Left colon (tissue), 2 donors: ENCODE results near the gene FOXP1. TPM values are rescaled to one million over a fixed set of nuclear protein-coding genes. Genes with fewer than 3 reads are reported as not detected.

Source experiments
- ATAC-seq: fragments of 200-7000 bp; cut with Tn5 transposase; one replicate; pipeline ENCODE4 v1.9.1; 2020; ENCODE audit warnings: mild to moderate bottlenecking, moderate library complexity
- DNase-seq, 2 donors: peaks; one replicate each; pipeline ENCODE4 v3.0.0-alpha.2; 2020
- intact Hi-C, 2 donors: fragments of 100-400 bp; cut with DNase I in 1 of 2; cut with micrococcal nuclease in 1 of 2; formaldehyde crosslinking; loops; one replicate each; pipeline versions ENCODE4 v1.11.2 to v1.14.0; 2022; cut with DNase I, micrococcal nuclease
- total RNA-seq, 2 donors: library from RNA; stranded (reverse); fragmentation: NEBNext Ultra II Directional; extraction: Animal tissue kit (Norgen Biotek cat#: 25700); gene quantifications; one replicate each; pipeline ENCODE4 v1.2.1, GENCODE V29; 2021
- donor health status: DM: no; HTN: no; CAD: no.
- donor health status: DM: yes; HTN: yes; CAD: no.

The FOXP1 gene
- total RNA-seq, 2 donors from 2014 or later = 131 to 135 TPM

DNA sequence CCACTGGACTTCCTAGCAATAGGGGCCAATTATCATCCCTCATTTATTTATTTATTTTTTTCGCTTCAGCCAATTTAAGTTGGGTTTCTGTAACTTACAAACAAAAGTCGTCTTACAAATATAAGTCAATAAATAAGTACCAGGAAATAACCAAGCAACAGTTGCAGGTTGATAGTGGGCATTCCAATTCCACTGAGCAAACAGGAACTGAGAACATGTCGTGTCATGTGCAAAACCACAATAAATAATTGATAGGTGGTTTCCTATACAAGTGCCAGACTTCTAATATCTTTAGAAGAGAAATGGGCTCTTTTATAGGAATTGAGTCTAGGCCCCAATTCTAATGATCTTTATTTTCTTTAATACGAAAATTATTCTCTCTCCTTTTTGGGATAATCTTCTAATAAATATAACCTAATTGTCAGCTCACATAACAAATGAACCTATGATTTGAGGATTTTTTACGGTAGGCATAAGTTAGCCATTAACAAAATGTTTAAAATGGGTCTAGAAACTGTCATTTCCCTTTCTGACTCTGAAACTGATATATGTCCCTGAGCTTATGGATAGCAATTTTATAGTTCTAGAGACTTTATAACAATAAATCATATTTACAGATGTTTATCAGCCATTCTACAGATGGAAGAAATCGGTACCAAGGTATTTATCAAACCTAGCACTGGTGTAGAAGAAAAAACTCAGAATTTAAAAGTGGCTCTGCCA is 571.8 kb downstream of the FOXP1 start:
- DNase-seq (no peak), ATAC-seq (no peak)
- intact Hi-C loops = no loop called here

DNA sequence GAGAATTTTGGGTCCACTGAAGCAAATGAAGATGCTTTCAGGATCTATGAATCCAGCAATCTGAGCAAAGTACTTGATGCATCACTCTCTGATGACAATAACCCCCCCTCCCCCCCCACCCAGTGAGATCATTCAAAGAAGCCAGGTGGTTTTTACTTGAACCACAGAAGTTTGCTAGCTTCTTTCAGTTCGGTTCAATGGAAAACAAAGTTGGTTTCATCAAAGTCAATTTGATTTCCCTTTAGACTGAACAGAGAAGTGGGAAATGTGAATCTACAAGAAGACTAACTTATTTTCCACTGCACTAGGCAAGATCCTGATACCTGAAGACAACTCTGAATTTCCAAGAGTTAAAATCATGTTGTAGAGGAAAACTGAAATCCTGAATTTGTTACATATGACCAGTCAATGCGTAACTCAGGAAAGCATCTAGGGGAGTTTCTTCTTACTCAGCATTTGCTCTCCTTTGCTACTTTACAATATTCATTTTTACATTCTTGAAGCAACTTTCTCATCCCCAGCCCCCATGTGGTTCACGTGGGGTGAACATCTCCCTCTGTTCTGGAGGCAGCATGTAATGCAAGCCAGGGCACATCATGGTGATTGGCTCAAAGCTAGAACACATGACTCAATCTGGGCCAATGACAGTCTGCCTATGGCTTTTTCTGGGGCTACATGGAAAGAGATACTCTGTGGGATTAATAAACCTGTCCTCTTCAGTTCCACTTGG is 572.6 kb downstream of the FOXP1 start:
- intact Hi-C loops = no loop called here
- ATAC-seq (no peak), DNase-seq (no peak)

DNA sequence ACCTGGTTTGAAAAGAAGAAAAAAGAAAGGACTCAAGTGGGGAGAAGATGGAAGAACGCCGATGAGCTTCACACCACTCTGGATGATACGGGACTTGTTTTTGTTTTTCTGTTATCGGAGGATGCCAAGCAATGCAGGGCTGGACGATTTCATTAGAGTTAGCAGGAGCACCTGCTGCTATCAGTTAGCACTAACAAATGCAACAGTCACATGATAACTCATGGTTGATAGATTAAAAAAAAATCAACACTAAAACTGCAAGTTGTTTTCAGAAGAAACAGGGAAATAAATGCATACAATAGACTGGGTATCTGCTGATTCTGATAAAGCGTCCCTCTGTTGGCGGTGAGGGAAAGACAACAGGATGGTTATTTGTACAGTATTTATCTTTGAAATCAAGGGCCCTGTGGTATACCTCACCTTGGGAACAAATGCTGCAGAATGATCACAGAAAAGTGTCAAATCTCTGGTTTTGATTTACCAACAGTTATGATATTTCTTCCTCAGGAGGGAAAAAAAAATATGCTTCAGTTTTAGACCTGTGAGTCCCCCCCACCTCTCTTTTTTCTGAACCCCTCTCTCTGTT is 575.1 kb downstream of the FOXP1 start:
- intact Hi-C loops = no loop called here
- no peak for DNase-seq
- ATAC-seq = peak; percentile 27

DNA sequence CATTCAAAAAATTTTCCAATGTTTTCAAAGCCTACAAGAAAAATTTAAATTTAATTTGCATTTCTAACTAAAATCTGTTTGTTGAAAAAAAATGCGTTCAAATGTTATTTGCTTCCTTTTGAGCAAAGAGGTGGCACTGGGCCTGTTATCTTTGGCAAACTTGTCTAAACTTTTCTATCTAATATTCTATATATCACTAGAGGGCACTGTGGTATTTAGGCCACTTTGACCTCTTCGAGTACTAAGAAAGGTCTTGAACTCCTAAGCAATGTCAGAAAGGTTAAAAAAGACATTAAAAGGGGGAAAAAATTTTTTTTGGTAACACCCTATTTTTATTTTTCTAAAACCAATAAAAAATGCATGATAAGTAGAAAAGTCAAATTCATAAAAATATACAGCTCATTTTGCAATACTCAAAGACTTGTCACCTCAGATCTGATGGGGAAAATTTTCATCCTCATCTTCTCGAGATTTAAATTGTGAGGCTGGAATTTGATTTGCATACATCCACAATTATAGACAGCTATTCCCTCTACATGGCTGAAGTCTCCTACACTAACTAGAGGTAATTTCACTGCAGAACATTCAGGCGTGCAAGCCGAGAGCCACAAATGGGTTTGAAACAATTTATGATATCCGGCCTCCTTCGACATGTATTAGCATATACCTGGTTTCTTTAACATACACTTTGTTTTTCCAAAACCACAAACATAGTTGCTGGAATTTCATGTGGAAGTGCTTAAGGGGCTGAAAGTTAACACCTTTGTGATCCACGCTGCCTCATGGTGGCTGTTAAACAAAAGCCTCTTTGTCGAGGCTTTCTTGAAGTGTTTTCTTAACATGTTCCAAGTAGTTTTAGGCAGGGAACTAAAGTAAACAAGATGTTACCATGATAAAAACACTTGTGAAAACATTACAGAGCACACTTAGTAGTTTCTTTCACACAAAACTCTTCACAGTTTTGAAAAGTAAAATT is 576.4 kb downstream of the FOXP1 start:
- intact Hi-C loops = no loop called here

DNA sequence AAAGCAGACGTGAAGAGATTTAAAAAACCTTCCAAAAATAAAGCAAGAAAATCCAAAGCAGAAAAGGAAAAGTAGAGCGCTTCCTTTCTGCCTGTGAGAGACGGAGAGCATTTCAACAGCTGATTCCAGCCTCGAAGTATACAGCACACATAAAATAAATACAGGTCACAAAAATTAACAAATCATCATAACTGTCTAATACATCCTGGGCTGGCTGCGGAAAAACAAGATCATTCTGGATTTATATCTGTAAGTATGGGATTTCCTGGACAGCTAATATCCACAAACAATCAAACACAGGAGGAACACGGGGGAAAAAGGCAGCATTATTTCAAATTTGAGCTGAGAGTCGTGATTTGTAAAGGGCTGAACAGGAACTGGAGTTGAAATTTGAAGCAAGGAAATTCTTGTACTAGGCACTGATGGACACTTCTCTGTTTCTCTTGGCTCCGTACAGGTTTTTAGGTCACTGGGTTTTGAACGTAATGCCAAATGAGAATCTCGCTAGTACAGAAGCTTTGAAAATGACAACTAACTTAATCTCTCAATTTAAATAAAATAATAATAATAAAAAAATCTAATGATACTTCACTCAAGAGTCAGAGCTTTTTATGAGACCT is 577.7 kb downstream of the FOXP1 start:
- intact Hi-C loops = no loop called here
- ATAC-seq (no peak), DNase-seq (no peak)

More for the DNA sequence above, 576.4 kb downstream of the FOXP1 start:
- ATAC-seq = peak; percentile 75
- DNase-seq = no peak

DNA sequence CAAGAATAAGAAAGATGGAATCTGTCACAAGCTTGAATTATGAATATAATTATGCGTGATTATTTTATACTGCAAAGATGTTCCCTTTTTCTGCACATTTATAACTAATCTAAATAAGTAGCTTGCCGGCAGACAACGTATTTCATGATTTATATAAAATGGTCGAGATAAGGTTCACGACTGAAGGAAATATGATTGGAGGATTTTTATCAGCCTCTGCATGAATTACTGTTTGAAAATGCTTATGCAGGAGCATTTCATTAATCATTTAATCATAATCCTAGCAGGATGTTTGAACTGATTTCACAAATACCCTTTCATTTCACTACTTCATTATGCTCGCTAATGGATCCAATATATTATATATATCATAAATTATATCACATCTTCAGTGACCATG is 580.0 kb downstream of the FOXP1 start:
- ATAC-seq (no peak), DNase-seq (no peak)
- intact Hi-C loops = no loop called here

DNA sequence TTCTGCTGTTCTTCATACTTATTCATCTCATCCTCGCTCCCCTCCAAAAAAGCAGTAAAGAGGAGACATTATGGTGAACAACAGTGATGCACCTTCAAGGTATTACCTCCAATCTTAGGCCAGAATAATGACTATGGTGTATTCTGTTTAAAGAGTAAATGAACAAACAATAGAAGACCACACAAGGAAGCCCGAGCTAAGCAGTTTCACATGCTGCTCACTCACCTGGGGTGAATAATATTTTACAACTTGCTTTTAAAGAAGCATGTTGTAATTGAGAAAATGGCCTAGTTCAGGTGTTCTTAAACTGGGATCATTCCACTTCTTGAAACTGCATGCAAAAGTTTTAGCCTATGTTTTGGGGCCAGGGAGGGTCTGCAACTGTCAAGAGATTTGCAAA is 581.2 kb downstream of the FOXP1 start:
- no peak for ATAC-seq
- DNase-seq = no peak
- intact Hi-C loops = no loop called here

DNA sequence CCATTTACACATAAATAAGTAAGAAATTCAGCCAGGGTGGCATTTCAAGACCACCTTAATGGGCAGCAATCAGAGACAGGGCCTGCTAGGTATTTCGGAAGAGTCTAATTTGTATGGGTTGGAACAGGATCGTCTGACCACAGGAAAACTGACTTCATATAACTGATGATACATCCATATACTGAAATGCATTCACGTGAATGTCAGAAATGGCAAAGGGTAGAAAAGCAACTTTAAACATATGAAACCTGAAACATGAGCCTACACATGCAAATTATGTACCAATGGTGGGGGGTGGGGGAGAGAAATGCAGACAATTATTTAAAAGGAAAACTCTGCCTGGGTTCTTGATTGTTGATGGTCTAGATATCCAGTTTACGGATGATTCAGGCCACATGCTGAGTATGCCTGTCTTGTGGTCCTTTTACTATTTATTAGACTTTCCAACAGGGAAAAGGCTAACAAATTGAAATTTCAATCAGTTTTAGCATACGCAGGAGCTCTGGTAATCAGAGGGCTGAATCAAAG is 582.2 kb downstream of the FOXP1 start:
- ATAC-seq (no peak), DNase-seq (no peak)
- intact Hi-C loops = no loop called here

DNA sequence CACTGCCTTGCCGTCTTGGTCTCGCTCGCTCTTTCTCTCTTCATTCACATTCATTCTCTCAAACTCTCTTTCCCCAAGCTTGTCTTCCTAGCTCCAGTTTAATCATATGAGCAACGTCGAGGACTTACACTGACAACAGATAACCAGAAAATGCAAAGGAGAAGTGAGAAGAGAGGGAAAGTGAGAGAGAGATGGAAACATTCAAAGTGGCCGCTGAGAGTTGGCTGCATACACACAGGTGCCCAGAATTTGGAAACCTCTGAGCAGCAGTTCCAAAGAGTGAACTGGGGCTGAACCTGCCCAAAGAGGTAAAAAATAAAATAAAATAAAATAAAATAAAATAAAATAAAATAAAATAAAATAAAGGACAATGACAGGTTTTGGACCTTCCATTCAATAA is 583.0 kb downstream of the FOXP1 start:
- ATAC-seq (no peak), DNase-seq (no peak)
- intact Hi-C loops = no loop called here

DNA sequence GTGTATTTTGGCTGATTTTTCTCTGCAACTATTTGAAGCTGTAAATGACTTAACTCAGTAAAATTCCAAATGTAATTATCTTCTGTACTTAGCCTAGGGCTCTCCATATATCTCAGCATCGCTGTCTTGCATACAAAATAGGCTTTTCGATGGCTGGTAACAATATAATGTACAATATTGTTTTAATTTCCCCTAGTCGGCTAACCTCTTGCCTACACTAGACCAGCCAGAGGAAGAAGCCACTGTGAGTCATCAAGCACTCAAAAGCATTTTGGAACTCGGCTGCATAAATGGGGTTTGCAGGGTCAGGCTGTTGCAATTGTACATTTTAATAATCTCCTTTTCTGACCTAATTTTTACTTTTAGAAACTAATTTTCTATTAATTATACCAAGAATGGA is 583.8 kb downstream of the FOXP1 start:
- ATAC-seq (no peak), DNase-seq (no peak)
- intact Hi-C loops = no loop called here

DNA sequence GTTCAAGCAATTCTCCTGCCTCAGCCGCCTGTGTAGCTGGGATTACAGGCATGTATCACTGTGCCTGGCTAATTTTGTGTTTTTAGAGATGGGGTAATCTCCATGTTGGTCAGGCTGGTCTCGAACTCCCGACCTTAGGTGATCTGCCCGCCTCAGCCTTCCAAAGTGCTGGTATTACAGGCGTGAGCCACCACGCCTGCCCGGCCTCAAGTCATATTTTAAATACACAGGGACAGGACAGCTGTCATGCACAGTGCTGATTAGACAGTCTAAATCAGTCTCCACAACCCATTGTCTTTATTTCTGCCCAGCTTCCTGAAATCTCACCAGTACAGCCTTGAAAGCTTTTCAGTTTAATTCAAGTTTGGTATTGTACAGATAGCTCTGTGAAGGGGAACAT is 587.4 kb downstream of the FOXP1 start:
- no peak for DNase-seq
- intact Hi-C loops = no loop called here
- no peak for ATAC-seq

DNA sequence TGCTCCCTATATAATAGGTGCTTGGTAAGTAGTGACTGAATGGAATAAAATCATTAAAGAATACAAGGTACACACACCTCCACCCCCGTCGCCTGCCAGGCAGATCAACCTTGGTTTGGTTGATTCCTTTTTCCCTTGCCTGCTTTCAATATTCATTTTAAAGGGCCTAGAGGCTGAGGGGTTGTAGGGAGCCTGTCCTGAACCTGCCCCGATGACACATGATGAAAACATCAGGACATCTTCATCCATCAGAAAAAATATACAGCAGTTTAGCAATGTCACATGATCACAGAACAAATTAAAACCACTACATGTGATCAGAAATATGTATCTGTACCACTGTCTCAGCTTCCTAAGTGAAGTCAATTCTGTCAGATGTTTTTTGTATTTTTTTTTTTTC is 588.9 kb downstream of the FOXP1 start:
- intact Hi-C loops = no loop called here
- DNase-seq = no peak
- no peak for ATAC-seq

DNA sequence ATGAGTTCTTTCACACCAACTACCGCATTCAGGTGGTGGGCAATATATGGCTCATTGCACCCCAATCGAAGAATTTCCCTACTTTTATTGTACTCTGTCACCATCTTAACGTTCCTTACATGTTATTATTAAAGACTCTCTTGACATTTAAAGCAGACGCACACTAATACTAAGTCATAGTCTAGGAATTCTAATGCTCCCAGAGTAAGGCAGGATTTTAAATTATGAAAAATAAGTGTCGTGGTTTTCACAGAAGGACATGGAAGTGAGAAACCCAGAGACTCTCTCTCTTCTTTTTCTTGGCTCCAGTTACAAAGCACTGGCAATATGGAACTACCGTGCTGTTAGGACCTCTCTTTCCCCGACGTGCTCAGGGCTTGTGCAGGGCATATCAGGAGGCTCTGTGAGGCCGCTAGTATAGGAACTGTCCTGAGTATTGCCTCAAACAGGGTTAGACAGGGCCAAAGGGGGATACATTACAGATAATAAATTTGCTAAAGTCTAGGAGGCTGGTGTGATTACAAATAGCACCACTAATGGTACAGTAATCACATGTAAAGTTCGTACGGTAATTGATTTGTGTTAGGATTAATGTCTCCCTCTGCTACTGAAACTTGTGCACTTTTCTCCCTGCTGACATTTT is 590.8 kb downstream of the FOXP1 start:
- intact Hi-C loops = no loop called here
- no peak for ATAC-seq
- DNase-seq = no peak

DNA sequence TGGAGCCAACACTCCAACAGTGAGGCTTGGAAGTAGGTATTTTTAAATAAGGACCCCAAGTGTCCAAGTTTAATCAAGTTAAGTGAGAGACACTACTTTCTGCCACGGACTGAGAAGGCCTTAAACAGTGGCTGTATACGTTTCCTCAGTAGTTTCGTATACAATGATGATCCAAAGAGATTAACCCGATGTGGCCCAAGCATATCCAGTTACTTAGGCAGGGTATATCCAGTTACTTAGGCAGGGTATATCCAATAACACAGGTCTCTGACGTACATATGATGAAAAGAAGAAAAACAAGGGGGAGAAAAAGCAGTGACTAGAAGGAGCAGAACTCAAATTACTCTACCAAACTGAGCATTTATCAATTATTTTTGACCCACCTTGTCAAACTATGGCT is 591.4 kb downstream of the FOXP1 start:
- ATAC-seq = no peak
- intact Hi-C loops = no loop called here
- no peak for DNase-seq

DNA sequence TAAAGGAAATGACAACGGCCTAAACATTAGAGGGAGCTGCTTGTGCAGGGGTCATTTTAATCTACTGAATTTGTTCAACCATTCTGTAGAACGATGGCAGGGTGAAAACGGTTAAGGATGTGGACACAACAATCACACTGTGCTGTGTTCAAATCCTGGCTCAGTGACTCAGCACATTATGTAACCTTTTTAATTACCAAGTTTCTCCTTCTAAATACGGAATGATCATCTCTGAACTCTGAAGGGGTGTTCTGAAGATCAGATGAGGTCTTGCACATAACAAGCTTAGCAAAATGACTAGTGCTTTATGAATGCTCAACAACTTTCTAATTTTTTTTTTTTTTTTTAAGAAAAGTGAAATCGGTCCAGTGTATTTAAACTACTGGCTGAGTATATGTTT is 592.8 kb downstream of the FOXP1 start:
- ATAC-seq = no peak
- DNase-seq = no peak
- intact Hi-C loops = no loop called here

DNA sequence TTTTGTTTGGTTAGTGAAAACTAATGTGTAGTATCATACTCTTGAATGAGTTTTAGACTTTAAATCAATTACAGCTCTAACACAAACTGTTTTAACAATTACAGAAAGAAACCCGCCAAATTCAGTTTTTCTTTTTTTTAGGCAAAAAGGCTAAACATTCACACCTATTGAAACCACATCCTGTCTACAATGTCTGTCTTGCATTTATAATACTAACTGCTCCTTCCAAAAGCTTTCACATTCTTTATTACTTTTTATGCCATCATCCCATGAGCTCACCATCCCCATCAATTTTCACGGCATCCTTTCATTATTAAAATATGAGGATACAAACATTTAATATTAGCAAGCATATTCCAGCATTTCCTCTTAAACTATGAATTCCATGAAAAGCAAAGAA is 593.3 kb downstream of the FOXP1 start:
- DNase-seq = no peak
- intact Hi-C loops = no loop called here
- no peak for ATAC-seq

DNA sequence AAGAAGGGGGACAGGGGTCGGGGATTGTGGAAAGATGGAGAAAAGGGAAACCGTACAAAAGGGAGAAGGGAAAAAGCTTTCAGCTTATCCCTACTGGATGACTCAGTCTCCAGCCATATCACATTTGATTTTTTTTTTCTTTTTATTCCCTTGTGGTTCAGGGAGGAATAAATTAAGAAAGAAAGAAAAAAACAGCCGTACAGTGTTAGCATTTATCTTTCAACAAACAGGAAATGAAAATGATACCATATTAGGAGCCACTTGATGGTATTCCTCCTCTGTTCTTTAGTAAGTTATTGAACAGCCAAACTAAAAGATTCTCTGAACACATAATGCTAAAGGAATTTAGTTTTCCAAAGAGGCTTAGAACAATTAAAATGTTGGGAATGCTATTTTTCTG is 594.4 kb downstream of the FOXP1 start:
- DNase-seq (no peak), ATAC-seq (no peak)
- intact Hi-C loops = no loop called here

DNA sequence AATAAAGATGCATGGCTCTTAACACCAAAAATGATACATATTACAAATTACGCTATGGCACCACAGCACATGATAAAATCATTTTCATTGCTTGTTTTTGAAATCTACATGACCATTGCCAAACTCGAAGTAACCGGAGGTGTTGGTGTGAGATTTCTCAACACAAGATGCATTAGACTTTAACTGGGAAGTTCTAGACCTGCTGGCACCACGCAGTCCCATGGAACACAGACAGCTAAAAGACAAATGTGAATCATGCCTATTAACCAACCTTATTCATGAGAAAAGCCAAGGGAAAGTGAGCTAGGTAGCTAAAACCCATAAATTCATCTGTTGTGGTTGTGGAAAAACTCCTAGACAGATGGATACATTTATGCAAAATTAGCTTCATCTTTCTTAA is 595.4 kb downstream of the FOXP1 start:
- intact Hi-C loops = no loop called here
- DNase-seq = no peak
- ATAC-seq = no peak
